ENCODE measurements around the gene ABHD16B.

The ABHD16B gene

GRCh38 chr20:63861365-63861934 is at the start of gene ABHD16B:
ABHD16B (plus strand) TSS chr20:63861498; CDS start chr20:63861541, 43 bp downstream.
- DNase-seq, result no peak

- DNase-seq, result no peak
These were observed 46.2 kb upstream of the ABHD16B start for GRCh38 chr20:63814891-63815614.

GRCh38 chr20:63815615-63816253 is 45.6 kb upstream of the ABHD16B start:
- DNase-seq, result no peak

GRCh38 chr20:63819224-63819921 is 41.9 kb upstream of the ABHD16B start:
- DNase-seq, result no peak

GRCh38 chr20:63821811-63822210 is 39.5 kb upstream of the ABHD16B start:
- no peak for DNase-seq

- no peak for DNase-seq
These were observed 39.0 kb upstream of the ABHD16B start for GRCh38 chr20:63822276-63822696.

GRCh38 chr20:63823691-63824311 is 37.5 kb upstream of the ABHD16B start:
- DNase-seq, result no peak

- DNase-seq, result no peak
These were observed 35.8 kb upstream of the ABHD16B start for GRCh38 chr20:63825331-63826118.

- no peak for DNase-seq
These were observed 34.5 kb upstream of the ABHD16B start for GRCh38 chr20:63826753-63827152.

GRCh38 chr20:63828124-63828523 is 33.2 kb upstream of the ABHD16B start:
- no peak for DNase-seq

DNA sequence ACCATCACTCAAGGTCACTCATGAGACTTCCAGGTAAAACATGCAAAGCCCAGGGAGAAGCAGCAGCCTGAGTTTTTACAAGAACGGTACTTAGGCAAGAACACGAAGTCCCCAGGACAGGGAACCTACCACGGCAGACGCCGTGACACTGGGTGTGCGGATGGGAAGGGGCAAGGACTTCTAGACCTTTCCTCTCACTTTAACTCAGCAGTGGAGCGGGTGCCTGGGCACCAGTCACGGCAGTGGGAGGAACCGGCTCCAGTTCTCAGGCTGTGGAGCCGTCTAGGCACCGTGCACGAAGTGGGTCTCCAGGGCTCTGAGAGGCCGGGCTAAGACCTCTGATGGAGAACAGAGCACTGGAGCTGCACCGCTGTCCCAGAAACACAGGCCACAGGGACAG is 32.8 kb upstream of the ABHD16B start:
- no peak for DNase-seq

DNA sequence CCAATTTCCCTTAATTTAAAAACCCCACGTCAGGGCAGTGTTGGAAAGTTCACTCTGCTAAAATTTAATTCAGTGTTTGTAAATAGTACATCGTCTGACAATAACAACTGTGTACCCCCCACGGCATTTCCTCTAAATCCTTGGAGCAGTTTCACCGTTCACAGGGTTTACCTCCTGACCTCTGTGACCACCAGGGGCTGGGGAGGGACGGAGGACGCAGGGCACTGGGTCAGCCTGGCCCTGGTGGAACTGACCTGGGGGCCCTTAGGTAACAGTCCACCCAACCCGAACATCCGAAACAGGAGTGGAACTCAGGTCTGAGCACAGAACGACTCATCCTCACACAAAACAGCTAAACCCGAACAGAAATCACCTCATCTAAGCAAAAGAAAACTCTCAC is 32.3 kb upstream of the ABHD16B start:
- no peak for DNase-seq

DNA sequence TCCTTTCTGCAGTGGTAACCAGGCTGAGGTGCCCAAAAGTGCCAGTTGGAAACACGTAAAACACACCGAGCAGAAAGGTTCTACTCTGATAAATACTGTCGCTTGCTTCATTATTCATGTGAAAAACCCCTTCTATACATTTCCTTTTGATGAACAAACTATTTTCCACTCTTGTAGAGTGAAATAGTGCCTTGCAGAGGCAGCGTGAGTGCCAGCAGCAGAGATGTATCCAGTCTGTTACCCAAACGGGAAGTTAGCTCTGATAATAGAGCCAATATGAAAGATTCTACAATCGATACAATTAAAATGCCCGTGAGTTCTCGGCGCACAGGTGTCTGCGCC is 31.7 kb upstream of the ABHD16B start:
- DNase-seq, result no peak

- DNase-seq, result peak; percentile 6
These were observed 31.1 kb upstream of the ABHD16B start for GRCh38 chr20:63829945-63830835.

DNA sequence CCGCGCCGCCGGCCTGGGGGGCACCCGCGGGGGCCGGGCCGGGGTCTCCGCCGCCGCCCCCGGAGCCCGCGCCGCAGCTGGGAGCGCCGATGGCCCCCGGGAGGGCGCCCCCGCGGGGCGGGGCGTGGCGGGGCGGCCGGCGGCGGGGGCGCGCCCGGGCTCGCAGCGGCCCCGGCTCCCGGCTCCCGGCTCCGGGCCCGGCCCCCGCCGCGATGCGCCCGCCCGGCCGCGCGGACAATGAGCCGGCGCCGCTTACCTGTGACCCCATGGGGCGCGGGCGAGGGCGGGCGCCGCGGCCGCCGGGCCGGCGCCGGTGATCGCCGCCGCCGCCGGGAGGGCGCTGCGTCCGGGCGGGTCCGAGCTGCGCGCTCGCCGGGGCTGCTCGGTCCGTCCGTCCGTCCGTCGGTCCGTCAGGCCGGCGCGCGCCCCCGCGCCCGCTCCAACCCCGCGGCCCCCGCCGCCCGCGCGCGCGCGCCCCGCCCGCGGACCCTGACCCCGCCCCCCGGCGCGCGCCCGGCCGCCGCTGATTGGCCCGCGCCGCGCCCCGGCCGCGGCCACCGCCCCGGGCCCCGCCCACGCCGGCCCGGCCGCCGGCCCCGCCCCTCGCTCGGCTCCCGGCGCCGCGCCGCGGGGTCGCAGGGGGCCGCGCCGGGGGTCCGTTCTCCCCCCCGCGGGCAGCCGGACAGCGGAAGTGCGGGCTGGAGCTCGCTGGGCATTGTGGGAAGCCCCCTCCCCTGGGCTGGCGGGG is 30.3 kb upstream of the ABHD16B start, which contains the start of gene ZBTB46:
ZBTB46 (minus strand) TSS at position 424 of the 748 bp plus-strand sequence. CDS start 40,507 bp downstream, outside the sequence.
- no peak for DNase-seq

DNA sequence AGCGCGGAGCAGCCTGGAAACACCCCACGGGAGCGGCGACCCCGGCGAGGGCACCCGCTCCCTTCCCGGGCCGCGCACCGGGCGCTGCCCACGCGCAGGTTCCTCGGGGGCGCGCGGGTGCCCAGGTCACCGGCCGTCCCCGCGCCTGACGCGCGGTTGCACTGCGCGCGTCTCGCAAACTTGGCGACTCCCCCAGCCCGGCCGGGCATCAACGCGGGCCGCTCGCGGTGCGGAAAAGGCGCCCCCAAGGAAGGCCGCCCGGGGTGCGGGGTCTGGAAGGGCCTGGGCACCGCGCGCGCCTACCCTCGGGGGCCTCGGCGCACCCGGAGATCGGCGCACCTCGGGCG is 29.7 kb upstream of the ABHD16B start:
- DNase-seq, result no peak

DNA sequence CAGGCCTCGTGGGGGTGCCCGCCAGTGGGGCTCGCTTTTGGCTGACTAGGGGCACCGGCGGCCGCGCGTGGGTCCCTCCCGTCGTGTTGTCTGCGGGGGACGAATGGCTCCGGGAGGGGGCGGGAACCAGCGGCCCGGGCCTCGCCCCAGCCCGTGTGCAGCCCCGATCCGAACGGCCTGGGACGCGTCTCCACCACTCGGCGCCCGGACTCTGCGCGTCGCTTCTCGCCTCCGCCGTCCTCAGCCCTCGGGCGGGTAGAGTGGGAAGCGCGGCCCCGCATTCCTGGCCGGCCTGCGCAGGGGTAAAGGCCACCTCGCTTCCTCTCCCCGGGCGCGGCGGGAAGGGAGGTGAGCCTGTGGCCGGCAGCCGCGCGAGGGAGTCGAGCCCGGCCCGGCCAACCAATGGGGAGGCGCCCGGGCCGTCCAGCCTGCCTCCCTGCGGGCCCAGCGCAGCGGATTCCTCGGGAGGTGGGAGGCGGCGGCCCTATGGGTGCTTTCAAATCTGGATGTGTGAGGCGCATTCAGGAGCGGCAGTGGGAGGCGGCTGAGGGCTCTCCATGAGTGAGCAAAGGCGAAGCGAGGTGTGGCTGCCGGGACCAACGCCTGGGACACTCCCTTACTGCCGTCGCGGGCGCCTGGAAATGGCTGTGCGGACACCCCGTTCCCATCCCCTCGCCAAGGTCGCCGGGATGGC is 29.2 kb upstream of the ABHD16B start:
- DNase-seq, result no peak

GRCh38 chr20:63833776-63834490 is 27.4 kb upstream of the ABHD16B start:
- no peak for DNase-seq

DNA sequence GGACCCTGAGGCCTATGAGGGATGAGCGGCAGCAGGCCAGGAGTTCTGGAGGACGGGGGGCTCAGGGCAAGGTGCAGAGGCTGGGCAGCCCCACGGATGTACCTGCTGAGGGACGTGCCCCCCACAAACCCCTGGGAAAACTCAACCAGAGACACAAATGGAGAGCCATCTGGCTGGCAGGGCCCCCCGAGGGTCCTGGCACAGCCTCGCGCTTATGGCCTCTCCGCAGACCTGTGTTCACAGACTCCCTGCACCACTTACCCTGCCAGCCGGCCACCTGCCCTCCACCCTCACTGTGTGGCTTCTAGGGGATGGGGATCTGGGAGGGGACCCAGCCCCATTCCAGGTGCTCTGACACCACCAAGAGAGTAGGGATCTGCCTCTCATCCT is 26.8 kb upstream of the ABHD16B start:
- DNase-seq, result no peak
